ENCODE data around the gene GSE1. TPM values are rescaled to one million over a fixed set of nuclear protein-coding genes. Genes with fewer than 3 reads are reported as not detected.
A peak's percentile ranks its signal among the peaks of the same experiment; 100 is the strongest.

Gene GSE1
- total and polyA plus RNA-seq, 9 of the 15 experiments (the other 6 are each of a cell fraction or from before 2014, with no cell fraction given): 12.2 to 244 (median 57.9) TPM

DNA sequence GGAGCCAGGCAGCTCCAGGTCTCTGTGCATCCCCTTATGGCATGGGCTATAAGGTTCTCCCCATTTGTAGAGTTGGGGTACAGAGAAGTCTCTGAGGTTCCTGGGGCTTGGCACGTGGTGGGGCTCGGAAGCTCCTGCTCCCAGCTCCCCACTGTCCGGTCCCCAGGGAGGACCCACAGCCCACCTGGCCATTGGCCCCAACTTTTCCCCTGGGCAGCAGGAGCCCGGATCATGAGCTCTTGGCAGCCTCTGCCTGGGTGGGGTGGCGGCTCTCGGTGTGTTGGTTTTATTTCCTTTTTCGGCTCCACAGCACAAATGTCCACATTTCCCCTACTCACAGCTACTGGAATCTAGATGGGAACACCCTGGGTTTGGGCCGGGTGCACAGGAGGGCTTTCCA, 30.5 kb downstream of the GSE1 start:
- H3K9ac ChIP-seq (ENCODE audit: insufficient read depth in 1 of 2, low read depth in 2 of 2, low read length in 2 of 2): no peak overlapping the region; a peak in 1 of 4 replicates
- TF ChIP-seq POLR2G (IDR thresholded peaks at IDR 0.05; ENCODE audit: low read depth, low read length) (0 out of 2 replicates have a peak, but pooled peaks have one; percentile 37), RBM22 (IDR thresholded peaks at IDR 0.05; ENCODE audit: low read depth, low read length, poor library complexity, severe bottlenecking) (peak; percentile 73), PRMT5 (CRISPR knock-in tag; IDR thresholded peaks at IDR 0.05) (no peak), ATF7 (IDR thresholded peaks at IDR 0.05) (no peak), ZNF507 (tag; conservative IDR thresholded peaks at IDR 0.05) (no peak)
- FAIRE-seq (no peak), ATAC-seq (no peak), DNase-seq (ENCODE audit: extremely low read depth in 1 of 4, low spot score in 3 of 4) (no peak)
- peaks cover 99% of the 10 kb centered on the region for H3K36me3 ChIP-seq (ENCODE audit: control insufficient read depth, insufficient read depth, low read length)
- no peak overlapping the region for H3K4me3 ChIP-seq
- POLR2A ChIA-PET: interaction anchor here (0.5 to 1.0 kb wide), 2 partner anchors 28 to 42 kb away, joined by 3 to 6 read pairs; no protein-coding TSS in a partner anchor
- peaks cover 99% of the 10 kb centered on the region for H3K79me2 ChIP-seq (ENCODE audit: control insufficient read depth, insufficient read depth, low read length)
- H3K4me2 ChIP-seq (ENCODE audit: insufficient read depth, low read length): no peak overlapping the region
- peaks cover 65% of the 10 kb centered on the region for H4K20me1 ChIP-seq (replicated peaks; ENCODE audit: control insufficient read depth, insufficient read depth, low read length)
- H3K9me3 ChIP-seq (replicated peaks; ENCODE audit: control insufficient read depth, insufficient read depth, low read depth, low read length): no peaks in the 10 kb centered on the region
- H2AFZ ChIP-seq (ENCODE audit: low read depth, low read length): no peak overlapping the region
- H3K4me1 ChIP-seq (replicated peaks in 1 of 2; ENCODE audit: control insufficient read depth in 2 of 2, insufficient read depth in 2 of 2, low read length in 2 of 2): peaks cover 0 to 88% of the 10 kb centered on the region in 2 experiments; a peak in 3 of 5 replicates
- intact Hi-C loops (cut with micrococcal nuclease) (no loop called here), in situ Hi-C loops (cut with MboI) (no loop called here)
- BruUV-seq (replicated peaks): no TSS peak
- CTCF ChIA-PET (ENCODE audit: low intra/inter-chr PET ratio): no interaction called here
- H3K27me3 ChIP-seq (ENCODE audit: control insufficient read depth in 2 of 2, insufficient read depth in 2 of 2, low read length in 2 of 2): no peaks in the 10 kb centered on the region
- WGBS (ENCODE audit: insufficient coverage, low coverage, missing lambda C conversion rate): 86% methylated on average over 7 of the region's 8 CpGs
- H3K27ac ChIP-seq (ENCODE audit: extremely low read depth, low read depth, low read length): no peak overlapping the region
- H3K9me1 ChIP-seq (ENCODE audit: control insufficient read depth, insufficient read depth, low read length): peaks cover 15% of the 10 kb centered on the region

- H3K9ac ChIP-seq (ENCODE audit: insufficient read depth in 1 of 2, low read depth in 2 of 2, low read length in 2 of 2): peak overlapping the region in 1 of 2 experiments; percentile 52; a peak in 1 of 4 replicates
- H3K27me3 ChIP-seq (ENCODE audit: control insufficient read depth in 2 of 2, insufficient read depth in 2 of 2, low read length in 2 of 2): no peaks in the 10 kb centered on the region
- FAIRE-seq (no peak), ATAC-seq (no peak), DNase-seq (ENCODE audit: extremely low read depth in 1 of 4, low spot score in 3 of 4) (no peak)
- WGBS (ENCODE audit: insufficient coverage, low coverage, missing lambda C conversion rate): 90% methylated on average over 20 of the region's 21 CpGs
- POLR2A ChIA-PET: interaction anchor here (1.0 kb wide), 1 partner anchor 28 kb away, joined by 6 read pairs; no protein-coding TSS in a partner anchor
- BruUV-seq (replicated peaks): no TSS peak
- H3K27ac ChIP-seq (ENCODE audit: extremely low read depth, low read depth, low read length): no peak overlapping the region
- TF ChIP-seq POLR2G (IDR thresholded peaks at IDR 0.05; ENCODE audit: low read depth, low read length) (peak; percentile 10; the same call in 1 of the 2 replicates), EZH2 (IDR thresholded peaks at IDR 0.05; ENCODE audit: borderline replicate concordance, low read depth, low read length) (no peak), ZNF121 (CRISPR knock-in tag; conservative IDR thresholded peaks at IDR 0.05) (peak; percentile 87)
- no peak overlapping the region for H3K4me2 ChIP-seq (ENCODE audit: insufficient read depth, low read length)
- H3K36me3 ChIP-seq (ENCODE audit: control insufficient read depth, insufficient read depth, low read length): peaks cover 99% of the 10 kb centered on the region
- peaks cover 59% of the 10 kb centered on the region for H4K20me1 ChIP-seq (replicated peaks; ENCODE audit: control insufficient read depth, insufficient read depth, low read length)
- H3K4me3 ChIP-seq: no peak overlapping the region
- in situ Hi-C loops (cut with MboI) (no loop called here), intact Hi-C loops (cut with micrococcal nuclease) (no loop called here)
- peaks cover 96% of the 10 kb centered on the region for H3K79me2 ChIP-seq (ENCODE audit: control insufficient read depth, insufficient read depth, low read length)
- peaks cover 17% of the 10 kb centered on the region for H3K9me1 ChIP-seq (ENCODE audit: control insufficient read depth, insufficient read depth, low read length)
- H3K4me1 ChIP-seq (replicated peaks in 1 of 2; ENCODE audit: control insufficient read depth in 2 of 2, insufficient read depth in 2 of 2, low read length in 2 of 2): peaks cover 0 to 88% of the 10 kb centered on the region in 2 experiments; a peak in 3 of 5 replicates
- no peaks in the 10 kb centered on the region for H3K9me3 ChIP-seq (replicated peaks; ENCODE audit: control insufficient read depth, insufficient read depth, low read depth, low read length)
- CTCF ChIA-PET (ENCODE audit: low intra/inter-chr PET ratio): no interaction called here
- H2AFZ ChIP-seq (ENCODE audit: low read depth, low read length): no peak overlapping the region
These were observed 31.1 kb downstream of the GSE1 start for GRCh38 chr16:85644093-85644712.
